ENCODE results near the gene KCNIP2.
"Not testable (repeated sequence)": the region's sequence is repeated elsewhere in the genome, so short reads cannot be mapped to it uniquely, and the experiment has no call there.

KCNIP2 gene

GRCh38 chr10:101827919-101828600 lies 15.5 kb downstream of the KCNIP2 start:
- no peak for DNase-seq

- DNase-seq: no peak
These were observed 16.7 kb downstream of the KCNIP2 start for GRCh38 chr10:101826852-101827434.

DNA sequence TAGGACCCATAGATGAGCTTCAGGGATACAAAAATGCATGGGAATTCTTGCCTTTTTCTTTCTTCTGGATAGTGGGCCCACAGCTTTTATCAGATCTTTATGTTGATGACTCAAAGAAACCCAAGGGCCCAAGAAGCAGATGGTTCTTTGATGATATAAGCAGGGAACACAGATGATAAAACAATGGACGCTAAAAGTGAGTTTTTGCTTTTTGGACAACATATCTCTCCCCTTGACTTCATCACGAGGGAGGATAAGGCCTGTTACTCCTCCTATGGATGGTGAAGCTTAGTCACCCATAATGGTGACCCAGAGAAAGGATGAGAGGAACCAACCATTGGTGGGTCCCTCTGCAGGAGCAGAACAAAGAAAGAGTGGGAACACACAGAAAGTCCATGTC lies 18.9 kb downstream of the KCNIP2 start:
- DNase-seq: no peak

DNA sequence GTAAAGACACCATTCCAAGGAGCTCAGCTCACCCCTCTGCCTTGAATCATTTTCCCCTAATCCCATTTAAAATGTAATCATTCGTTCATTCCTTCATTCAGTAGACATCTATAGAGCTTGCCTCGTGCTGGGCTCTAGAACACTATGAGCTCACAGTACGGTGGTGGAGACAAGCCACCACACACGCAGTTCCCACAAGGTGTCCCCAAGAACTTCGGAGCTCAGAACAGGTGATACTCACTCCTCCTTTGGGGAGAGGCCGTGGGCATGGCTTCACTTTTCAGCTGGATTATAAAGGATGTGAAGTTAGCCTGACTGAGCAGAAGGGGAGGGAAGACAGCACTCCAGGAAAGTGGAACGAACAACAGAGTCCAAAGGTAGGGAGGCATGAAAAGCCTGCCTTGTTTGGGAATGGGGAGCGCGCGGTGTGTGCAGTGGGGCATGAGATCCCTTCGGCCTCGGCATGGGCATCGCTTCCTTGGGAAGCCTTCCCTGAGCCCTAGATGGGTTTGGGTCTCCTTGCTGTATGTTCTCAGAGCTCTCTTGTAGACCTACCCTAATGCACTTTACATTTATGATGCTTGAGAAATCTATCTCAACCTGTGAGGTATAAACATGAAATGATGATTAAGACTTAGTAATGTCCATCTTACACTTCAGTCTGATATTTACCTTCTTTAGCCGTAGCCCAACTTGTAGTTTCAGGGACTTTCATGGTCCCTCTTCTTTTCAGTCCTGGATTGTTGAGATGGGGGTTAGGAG lies 24.5 kb downstream of the KCNIP2 start:
- DNase-seq: peak; percentile 76

DNA sequence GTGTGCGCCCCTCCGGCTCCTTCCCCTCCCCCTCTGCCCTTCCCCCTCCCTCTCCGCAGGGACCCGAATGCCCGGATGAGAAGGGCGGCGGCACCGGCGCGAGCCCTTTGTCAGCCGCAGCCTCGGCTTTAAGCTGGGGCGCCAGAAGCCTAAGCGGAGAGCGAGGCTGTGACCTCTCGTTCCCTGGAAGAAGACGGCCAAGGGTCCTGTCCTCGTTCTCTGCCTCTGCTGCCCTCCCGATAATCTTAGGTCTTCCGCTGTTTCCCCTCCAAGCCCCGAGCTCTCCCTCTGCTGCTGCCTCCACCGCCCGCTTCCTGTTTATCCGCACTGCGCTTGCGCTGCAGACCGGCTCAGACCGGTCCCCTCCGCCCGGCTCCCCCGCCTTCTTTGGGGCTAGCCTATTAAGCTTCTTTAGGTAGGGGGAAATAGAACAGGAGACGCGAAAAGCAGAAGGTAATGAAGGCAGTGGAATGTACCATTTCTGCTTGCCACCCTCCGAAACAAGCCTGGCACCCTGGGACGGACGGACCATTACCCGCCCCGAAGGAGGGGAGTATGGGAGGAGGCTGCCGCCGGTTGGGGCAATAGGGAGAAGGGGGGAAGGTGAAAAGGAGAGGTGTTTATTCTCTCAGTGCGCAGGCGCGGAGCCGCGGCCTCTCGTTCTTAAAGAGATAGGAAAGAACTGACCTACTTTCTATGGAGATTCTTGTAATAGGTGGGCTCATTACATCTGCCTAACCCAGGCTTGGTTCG lies 25.3 kb downstream of the KCNIP2 start, which contains the start of gene OGA:
Gene OGA, minus strand, starts transcription at position 326 of the 753 bp plus-strand sequence. CDS start 422 bp downstream, outside the sequence.
- peak; percentile 96 for DNase-seq

GRCh38 chr10:101817337-101818118 lies 26.1 kb downstream of the KCNIP2 start:
- no peak for DNase-seq

DNA sequence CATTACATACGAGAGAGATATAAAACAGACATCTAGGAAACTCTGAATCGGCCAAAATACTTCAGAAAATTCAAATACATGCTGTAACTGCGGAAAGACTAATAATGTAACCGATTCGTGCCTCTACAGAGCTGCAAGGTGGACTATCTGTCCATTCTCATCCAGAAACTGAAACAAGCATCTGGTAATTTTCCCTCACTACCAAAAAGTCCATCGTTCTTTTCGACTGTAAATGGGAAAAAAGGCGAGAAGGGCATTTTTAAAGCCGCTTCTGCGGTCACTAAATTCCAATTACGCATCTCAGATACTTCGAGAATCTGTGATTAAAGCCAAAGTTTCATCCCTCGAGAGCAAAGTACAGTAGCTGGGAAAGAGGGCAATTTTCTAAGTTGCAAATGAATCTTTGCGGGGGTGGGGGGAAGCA lies 26.7 kb downstream of the KCNIP2 start:
- no peak for DNase-seq

- no peak for DNase-seq
These were observed 27.2 kb downstream of the KCNIP2 start for GRCh38 chr10:101816376-101816775.

DNA sequence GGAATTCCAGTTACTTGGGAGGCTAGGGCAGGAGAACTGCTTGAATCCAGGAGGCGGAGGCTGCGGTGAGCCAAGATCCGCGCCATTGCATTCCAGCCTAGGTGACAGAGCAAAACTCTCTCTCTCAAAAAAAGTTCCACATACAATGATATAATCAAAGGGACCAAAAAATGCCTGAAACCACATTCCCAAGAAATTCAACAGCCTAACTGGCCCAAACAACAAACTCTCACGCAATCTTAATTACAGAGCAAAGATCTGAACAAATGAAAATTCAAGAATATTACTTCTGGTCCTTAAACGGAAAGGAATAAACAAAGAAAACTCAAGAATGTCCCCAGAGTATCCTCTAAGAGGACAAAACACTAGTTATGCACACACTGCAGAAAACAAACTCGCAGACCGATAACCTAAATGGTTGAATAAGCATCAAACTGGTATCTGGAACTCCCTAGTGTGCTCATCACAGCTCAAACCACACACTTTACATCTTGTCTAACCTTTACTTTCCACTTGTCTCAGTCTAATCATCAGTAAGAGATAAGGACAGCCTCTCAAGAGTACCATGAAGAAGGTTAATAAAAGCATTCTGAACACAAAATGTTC lies 29.0 kb downstream of the KCNIP2 start:
- DNase-seq: no peak

GRCh38 chr10:101812606-101813005 lies 31.0 kb downstream of the KCNIP2 start:
- DNase-seq: no peak

DNA sequence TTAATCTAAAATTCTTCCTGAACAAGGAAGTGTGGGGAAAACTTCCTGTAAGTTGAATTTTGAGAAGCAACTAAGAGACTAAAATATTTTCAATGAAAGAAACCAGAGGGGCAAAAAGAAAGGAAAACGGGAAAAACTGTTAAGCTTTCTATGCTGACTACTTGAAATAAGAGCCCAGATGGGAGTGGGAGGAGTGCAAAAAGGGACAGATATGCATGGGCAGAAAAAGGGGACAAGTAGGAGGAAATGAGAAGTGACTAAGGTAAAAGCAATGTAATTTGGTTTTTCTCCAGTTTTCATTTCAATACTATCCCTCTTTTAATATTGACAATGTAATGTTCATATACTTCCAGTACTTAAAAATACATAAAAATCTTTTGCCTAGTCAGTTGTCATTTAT lies 36.4 kb downstream of the KCNIP2 start:
- DNase-seq: no peak

GRCh38 chr10:101803511-101803910 lies 40.1 kb downstream of the KCNIP2 start:
- no peak for DNase-seq

GRCh38 chr10:101797403-101798059 lies 46.1 kb downstream of the KCNIP2 start:
- no peak for DNase-seq

GRCh38 chr10:101793526-101793925 lies 50.1 kb downstream of the KCNIP2 start:
- no peak for DNase-seq

DNA sequence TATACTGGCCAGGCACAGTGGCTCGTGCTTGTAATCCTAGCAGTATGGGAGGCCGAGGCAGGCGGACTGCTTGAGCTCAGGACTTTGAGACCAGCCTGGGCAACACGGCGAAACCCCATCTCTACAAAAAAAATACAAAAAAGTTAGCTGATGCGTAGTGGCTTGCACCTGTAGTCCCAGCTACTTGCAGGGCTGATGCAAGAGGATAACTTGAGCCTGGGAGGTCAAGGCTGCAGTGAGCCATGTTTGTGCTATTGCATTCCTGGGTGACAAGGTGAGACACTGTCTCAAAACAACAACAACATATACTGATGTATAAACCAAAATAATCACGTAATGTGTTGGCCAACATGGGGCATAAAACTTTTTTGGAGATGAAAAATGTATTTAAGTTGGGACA lies 53.9 kb downstream of the KCNIP2 start:
- no peak for DNase-seq

- not testable (repeated sequence) for DNase-seq
These were observed 54.4 kb downstream of the KCNIP2 start for GRCh38 chr10:101789231-101789630.

GRCh38 chr10:101785801-101786200 lies 57.8 kb downstream of the KCNIP2 start:
- DNase-seq: no peak

- no peak for DNase-seq
These were observed 59.0 kb downstream of the KCNIP2 start for GRCh38 chr10:101784558-101784957.

DNA sequence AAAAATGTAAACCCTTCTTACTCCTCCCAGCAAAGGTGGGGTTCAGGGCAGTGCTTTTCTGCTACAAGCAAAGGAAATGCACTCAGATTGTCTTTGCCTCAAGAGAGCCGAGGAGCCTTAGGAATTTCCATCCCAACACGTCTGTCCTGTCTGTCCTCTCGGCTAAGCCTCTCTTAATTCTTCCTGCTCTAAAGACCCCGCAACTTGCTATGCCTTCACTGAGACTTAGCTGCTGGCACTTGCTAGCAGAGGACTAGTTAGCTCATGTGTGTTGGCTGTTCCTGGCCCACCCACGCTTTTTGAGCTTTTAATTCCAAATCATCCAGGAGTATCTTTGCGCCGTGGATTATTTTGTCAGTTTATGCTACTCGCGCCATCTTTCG lies 59.9 kb downstream of the KCNIP2 start:
- DNase-seq: no peak

GRCh38 chr10:101782811-101783735 lies 60.5 kb downstream of the KCNIP2 start, which contains the start of gene NPM3:
Gene NPM3, minus strand, starts transcription at chr10:101783446. Its CDS starts 56 bp downstream, at chr10:101783390.
- peak; percentile 39 for DNase-seq
